Activated CD4-positive, CD25-positive, alpha-beta regulatory T cell treated with anti-CD3 and anti-CD28 coated beads, Interleukin-2, amount 50 U/mL, for 24 hours (primary cell): Measurements from ENCODE around the gene OR10K1.
"Not testable (repeated sequence)": the region's sequence is repeated elsewhere in the genome, so short reads cannot be mapped to it uniquely, and the experiment has no call there.

ENCODE experiments used
- ATAC-seq, 2 donors: fragments of 150-1000 bp; cut with Tn5 transposase; one replicate each; pipeline ENCODE4 v1.10.0; 2021; ENCODE audit warnings: mild to moderate bottlenecking in 1 of 2, moderate library complexity in 1 of 2

Gene OR10K1, protein sequence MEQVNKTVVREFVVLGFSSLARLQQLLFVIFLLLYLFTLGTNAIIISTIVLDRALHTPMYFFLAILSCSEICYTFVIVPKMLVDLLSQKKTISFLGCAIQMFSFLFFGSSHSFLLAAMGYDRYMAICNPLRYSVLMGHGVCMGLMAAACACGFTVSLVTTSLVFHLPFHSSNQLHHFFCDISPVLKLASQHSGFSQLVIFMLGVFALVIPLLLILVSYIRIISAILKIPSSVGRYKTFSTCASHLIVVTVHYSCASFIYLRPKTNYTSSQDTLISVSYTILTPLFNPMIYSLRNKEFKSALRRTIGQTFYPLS

DNA sequence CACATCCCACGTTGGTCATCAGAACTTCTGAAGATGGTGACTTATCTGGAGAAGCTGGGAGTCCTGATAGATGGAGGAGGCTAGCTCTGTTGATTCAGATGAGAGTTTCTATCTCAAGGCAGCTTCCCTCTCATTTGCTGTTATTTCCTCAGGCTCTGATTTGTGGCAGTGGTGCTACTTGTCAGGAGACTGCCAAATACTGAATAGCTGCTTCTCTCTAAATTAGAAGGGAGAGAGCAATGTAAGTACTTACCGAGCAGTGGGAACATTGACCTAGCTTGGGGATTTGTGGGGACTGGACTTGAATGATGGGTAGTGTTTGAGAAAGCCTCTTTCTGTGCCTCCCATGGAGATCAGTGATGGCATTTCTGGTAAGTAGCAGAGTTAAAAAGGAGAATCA lies at the start of gene OR10K1:
Gene OR10K1, plus strand, starts transcription at position 301 of the 400 bp plus-strand sequence. CDS start 3,728 bp downstream, outside the sequence.
- no peak for ATAC-seq

DNA sequence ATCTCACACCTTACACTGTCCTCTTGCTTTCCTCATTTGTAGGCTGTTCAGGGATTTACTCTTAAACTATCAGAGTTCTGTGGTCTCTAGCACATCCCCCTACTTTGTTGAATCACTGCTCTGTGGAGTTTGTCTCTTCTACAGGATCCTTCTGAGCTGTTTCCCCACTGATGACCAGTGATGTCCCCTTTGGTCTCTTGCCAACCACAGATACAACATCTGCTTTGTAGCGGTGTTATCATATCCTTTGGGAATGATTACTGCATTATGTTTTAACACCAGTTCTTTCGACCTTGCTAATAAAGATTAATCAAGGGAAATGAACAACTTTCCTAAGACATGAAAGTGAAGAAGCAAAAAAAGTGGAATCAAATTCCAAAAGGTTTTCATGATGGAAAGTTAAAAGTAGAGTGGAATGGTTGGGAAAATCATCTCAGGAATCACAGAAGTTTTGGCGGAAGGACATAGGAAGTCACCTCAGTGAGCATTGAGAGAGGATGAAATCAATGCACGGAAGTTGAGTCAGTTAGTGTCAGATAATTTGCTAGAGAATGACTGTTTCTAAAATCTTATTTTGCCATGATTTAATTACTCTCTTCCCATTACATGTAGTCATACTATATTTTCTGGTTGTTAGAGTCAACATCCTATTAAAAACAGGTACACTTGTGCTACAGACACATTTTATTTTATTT lies 46.8 kb upstream of the OR10K1 start:
- no peak for ATAC-seq

DNA sequence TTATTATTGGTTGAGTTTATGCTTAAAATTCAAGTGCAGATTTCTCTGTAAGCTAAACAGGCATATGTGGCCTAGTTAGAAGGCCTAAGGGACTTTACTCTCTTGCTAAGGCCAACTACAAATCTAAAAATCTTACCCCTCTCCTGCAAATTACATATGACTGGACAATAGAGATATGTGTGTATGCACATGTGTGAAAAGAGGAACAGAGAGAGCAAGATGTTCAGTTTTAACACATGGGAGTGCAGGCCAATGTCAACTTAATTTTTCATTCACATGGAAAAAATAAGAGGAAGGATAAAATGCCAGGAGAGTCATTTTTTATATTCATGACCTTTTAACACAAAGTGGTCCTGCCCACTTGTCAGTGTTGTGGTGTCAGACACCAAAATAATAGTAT lies 44.0 kb upstream of the OR10K1 start:
- no peak for ATAC-seq

DNA sequence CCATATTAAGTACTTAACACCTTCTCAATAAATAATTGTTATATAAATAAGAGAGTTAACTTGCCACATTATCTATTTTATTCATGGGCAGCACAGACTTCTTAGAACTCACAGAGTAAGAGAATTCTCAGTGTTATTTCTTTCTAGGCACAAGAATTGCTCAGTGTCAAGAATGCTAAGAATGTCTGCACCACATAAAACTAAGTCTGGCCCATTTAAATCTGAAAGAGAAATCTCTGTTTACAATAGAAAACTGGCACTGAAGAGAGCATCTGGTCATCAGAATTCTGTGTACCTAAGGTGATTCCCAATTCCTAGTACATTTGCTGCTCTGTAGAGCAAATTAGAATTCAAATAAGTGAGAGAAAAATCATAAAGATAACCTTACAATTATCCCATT lies 39.4 kb upstream of the OR10K1 start:
- no peak for ATAC-seq

DNA sequence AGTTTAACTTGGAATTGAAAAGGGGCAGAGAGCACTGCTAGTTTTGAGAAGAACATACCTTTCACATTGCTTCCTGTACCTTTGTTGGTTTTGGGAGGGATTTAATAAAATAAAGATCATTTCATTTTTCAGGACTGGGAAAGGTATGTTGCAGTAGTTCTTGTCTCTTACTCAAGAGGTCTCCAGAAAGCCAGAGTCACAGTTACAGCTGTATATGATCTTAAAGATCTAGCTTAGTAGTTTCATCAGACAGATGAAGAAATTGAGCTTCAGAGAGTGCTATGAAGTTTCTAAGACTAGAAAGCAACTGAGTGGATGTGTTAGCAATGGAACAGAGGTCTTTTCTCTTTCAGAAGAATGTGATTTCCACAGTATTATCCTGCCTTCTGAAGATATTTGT lies 36.6 kb upstream of the OR10K1 start:
- no peak for ATAC-seq

DNA sequence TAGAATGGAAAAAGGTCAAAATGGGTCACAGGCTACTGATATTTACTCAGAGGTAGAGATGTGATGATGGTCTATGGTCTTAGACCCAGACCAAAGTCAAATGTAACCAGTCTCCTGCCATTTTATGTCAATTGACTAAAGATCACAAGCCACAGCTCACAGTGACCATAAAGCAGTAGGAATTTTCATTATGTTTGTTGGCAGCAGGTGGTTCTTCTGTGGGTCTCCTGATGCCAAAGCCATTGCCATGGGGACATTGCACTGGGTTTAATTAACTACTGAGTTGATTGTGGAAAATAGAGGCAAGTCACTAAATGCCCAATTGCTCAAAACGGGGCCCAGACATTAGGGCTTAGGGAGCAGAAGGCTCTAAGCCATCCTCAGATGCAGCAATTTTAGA lies 35.5 kb upstream of the OR10K1 start, which contains the start of gene OR10K2:
Gene OR10K2, minus strand, starts transcription at position 101 of the 400 bp plus-strand sequence. CDS start 5,371 bp downstream, outside the sequence.
- ATAC-seq: no peak

DNA sequence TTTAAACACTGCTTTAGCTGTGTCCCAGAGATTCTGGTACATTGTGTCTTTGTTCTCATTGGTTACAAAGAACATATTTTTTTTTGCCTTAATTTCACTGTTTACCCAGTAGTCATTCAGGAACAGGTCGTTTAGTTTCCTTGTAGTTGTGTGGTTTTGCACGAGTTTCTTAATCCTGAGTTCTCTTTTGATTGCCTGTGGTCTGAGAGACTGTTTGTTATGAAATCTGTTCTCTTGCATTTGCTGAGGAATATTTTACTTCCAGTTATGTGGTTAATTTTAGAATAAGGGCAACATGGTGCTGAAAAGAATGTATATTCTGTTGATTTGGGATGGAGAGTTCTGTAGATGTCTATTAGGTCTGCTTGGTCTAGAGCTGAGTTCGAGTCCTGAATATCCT lies 31.5 kb upstream of the OR10K1 start:
- ATAC-seq: not testable (repeated sequence)

DNA sequence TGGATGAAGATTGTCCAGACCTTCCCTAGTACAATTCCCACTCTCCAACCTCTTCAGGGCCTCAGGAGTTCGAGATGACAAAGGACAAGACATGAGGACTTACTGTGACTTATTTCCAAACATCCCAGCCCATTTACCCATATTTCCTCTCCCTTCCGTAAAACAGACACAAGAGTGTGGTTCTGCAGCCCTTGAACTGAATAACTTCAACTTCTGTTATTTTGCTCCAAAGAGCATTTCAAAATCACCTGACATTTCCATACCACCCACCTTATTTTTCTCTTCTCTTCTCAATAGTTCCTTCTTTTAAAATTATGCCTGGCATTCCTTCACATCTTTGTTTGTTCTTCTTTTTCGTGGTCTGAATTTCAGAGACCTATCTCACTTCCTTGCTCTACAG lies 26.9 kb upstream of the OR10K1 start:
- no peak for ATAC-seq

DNA sequence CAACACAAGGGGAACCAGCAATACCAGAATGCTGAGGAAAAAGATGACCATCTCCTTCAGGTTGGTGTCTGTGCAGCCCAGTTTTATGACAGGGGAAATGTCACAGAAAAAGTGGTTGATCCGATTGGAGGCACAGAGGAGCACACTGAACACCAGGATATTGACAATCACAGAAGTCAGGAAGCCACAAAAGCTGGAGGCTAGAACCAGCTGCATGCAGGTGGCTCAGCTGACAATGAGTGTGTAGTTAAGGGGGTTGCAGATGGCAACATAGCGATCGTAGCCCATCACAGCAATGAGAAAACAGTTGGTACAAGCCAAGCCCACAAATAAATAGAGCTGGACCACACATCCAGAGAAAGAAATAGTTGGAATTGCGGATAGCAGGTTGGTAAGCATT lies 16.3 kb upstream of the OR10K1 start:
- ATAC-seq: no peak

DNA sequence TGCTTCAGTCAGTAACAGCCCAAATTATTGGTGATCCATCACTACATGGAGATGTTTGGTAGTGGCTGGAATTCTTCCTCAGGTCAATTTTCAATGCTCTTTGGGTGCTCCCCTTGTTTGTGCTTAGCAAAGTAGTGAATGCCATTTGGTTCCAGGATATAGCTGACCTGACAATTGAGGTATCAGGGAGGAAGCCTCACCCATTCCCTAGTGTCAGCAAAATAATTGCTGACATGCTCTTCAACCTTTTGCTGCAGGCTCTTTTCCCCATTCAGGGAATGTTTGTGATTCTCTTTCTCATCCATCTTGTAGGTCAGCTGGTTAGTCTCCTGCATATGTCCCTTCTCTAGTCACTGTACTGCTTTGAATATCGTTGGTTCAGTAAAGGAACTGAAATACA lies 7.1 kb upstream of the OR10K1 start:
- ATAC-seq: no peak

DNA sequence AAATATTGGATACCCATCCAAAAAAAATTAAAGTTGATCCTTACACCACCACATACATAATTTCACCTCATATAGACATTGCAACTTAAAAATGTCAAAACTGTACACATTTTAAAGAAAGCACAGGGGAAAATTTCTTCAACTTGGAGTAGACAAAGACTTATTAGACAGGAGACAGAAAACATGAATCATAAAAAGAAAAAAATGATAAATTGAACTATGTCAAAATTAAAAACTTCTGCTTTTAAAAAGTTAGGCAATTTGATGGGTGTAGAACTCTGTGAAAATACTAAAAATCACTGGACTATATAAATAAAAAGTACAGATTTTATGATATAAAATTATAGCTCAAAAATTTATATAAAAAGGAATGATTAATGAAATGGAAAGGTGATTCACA lies 4.4 kb upstream of the OR10K1 start:
- no peak for ATAC-seq

DNA sequence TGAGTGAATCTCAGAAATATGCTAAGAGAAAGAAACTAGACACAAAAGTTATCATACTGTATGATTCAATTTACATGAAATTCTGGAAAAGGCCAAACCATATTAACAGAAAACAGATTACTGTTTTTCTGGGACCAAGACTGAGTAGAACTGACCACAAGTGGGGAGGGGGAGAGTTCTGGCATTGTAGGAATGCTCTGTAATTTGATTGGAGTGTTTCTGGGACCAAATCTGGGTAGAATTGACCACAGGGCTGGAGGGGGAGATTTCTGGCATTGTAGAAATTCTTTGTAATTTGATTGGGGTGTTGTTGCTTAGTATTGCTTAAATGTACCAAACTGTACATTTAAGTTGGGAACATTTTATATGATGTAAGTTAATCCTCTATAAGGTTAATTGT lies 3.4 kb upstream of the OR10K1 start:
- no peak for ATAC-seq

DNA sequence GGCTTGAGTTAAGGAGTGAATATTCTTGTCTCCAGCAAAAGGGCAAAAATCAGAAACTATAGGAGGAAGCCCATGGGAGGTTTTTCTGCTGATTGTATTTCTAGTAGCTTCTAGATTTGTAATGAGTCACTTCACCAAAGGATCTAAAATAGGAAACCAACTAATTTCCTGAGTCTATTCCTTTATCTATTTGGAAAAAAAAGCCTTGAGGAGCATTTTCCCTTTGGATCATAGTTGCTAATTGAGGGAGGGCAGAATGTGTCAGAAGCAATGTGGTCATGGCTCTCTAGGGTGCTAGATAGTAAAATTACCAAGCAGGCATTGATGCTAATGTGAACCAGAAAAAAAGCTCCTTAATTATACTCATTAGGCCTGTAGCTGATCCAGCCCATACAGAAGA lies 10.3 kb downstream of the OR10K1 start, which contains the start of gene OR10R2:
Gene OR10R2, plus strand, starts transcription at position 301 of the 400 bp plus-strand sequence. CDS start 106 bp downstream, outside the sequence.
- ATAC-seq: no peak

DNA sequence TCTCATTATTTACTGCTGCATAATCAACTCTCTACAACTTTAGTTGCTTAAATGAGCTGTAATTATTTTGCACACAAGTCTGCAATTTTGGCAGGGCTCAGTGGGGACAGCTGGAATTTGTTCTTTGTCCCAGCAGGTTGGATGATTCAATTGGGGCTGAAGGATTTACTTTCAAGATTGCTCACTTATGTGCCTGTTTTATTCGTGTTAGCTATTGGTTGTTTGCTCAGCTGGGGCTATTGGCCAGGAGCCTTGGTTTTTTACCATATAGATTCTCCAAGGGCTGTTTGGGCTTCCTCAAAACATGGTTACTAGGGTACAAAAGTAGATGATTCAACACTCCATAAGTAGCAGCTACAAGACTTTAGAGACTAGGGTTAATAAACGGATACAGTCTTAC lies 23.8 kb downstream of the OR10K1 start:
- no peak for ATAC-seq

DNA sequence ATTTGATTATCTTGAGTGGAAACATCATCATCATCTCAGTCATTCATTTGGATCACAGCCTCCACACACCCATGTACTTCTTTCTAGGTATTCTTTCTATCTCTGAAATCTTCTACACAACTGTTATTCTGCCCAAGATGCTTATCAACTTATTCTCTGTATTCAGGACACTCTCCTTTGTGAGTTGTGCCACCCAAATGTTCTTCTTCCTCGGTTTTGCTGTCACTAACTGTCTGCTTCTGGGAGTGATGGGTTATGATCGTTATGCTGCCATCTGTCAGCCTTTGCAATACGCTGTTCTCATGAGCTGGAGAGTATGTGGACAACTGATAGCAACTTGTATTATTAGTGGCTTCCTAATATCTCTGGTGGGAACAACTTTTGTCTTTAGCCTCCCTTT lies 29.7 kb downstream of the OR10K1 start:
- ATAC-seq: no peak

DNA sequence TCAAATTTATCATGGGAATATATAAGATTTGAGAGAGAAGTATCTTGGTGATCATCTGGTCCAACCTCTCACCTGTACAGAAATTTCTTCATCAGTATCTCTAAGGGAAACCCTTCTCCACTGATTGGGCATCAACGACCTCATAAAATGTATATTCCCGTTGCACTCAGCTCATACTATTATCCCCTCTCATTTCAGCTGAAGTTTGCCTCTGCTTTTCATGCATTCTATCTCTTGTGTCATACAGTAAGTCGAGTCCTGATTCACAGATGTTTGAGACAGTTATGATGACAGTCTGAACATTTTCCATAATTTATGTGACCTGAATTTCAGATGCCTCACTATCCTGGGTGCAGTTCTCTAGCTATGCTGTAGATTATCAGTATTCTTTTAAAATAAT lies 31.4 kb downstream of the OR10K1 start:
- no peak for ATAC-seq

DNA sequence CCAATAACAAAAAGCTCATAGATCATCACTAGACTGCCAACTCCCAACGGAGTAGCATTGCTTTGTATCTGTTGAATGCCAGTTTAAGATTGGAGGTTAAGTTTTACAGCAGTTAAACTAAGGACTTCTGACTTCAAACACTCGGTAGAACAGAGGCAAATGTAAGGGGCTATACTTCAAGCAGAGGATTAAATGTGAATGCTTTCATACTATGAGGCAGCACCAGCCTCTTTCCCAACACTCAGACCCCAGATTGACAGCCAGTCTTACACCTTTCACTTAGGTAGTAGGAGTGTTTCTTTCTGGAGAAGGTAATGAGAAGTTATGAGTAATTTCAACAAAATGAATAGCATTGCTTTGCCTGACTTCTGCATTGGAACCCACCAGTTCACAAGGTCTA lies 33.2 kb downstream of the OR10K1 start:
- ATAC-seq: no peak

DNA sequence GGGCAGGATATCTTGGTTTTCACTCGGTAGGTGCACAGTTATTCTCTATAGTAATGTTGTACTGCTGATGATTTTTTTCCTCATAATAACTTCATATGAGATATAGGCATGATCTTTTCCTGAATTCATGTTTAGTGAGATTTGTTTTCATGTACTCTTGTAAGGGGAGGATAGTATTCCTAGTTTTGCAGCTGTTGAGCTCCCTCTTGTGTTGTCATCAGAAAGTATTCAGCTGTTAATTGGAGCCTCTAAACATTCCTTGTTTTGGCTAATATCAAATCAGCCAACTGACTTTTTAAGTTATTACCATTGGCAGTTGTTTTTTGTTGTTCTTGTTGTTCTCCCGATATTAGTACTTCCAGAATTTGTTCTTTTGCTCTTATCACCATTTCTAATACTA lies 34.7 kb downstream of the OR10K1 start:
- ATAC-seq: no peak

DNA sequence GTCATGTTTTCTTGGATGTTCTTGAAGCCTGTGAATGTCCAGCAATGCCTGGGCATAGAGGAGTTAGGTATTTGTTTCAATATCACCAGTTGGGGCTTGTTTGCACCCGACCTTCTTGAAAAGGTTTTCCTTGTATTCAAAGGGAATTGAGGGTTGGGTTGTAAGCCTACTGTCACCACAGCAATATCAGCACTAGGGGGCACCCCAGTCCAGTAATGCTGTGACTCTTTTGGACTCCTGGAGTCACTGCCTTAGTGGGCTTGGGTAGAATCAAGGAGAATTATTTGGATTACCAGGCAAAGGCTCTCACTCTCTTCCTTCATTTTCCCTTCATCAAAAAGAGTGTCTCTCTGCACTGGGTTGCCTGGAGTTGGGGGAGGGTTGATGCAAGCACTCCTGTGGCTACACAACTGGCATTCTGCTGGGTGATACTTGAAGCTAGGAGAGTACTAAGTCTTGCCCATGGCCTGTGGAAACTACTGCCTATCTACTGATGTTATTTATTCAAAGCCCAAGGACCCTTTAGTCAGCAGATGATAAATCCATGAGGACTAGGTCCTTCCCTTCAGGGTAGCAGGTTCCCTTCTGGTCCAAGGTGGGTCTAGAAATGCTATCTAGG lies 44.8 kb downstream of the OR10K1 start:
- ATAC-seq: peak in 1 of 2 donors; percentile 45

DNA sequence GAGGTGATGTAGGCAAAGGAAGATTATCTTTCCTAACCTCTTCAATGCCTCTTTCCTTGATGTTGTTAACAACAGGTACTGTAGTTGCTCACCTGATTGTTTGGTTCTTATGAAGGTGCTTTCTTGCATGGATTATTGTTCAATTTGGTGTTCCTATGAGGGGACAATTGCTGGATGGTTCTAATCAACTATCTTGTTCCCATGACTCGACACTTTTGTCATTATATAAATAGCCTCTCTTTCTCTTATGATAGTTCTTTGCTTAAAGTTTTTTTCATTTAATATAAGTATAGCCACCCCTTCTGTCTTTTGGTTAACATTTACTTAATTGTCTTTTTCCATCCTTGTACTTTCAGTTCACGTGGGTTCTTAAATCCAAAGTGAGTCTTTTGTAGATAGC lies 45.9 kb downstream of the OR10K1 start:
- ATAC-seq: no peak

DNA sequence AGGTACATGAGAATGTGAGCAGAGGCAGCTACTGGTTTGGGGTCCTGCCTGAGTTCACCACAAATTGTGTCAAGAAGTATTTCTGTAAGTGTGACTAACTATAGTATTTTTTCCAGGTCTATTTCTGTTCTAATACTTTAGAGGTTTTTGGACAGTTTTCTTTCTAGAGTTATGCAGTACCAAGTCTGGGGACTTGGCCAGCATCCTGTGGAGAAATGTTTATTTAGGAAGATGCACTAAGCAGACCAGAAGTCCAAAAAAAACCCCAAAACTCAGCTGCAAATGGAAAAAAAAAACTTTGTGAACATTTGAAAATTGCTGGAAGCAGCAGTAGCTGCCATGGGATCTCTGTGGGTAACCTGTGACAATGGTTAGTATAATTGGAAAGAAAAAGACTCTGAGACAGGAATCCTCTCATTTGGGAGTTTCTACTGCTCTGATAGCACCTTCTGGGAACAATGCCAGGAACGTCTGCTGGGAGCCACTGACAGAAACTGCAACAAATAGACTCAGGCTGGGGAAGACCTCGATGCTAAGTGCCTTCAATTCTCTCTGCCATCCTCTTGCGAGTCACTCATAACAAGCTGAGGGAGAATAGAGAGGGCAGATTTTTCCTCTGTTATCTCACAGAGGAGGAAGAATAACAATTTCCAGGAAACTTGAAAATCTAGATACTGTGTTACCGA lies 48.0 kb downstream of the OR10K1 start:
- ATAC-seq: no peak

DNA sequence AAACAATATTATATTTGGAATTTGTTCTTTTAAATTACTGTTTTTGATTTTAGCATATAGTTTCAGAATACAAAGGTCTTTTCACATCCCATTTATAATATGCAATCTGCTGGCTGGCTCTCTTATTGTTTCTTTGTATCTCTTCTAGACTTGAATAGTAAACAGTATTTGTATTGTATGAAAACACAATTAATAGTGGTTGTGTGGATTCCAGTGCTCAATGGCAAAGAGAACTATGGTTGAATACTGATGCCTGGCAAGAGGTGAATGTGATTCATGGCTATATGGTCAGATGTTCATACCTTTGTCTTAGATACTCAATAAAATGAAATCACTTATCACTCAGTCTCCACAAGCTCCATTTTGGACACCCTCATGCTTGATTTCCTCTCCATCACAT lies 55.3 kb downstream of the OR10K1 start:
- no peak for ATAC-seq
